GM12864 (cell line): ENCODE measurements around the gene STAMBPL1.

Source experiments
- DNase-seq: peaks from one replicate; pipeline ENCODE4 v3.0.0-alpha.2; 2011; ENCODE audit warnings: low read depth
- H3K4me3 ChIP-seq: 2 replicates; pipeline ENCODE4 v1.5.1; 2011; ENCODE audit warnings: mild to moderate bottlenecking, low read depth, low read length, control low read depth
- TF ChIP-seq, protein P1 (sequence below): IDR thresholded peaks from 2 replicates; pipeline ENCODE4 v1.5.1; 2011; ENCODE audit warnings: low read depth, mild to moderate bottlenecking, moderate library complexity, low read length, control low read depth, inconsistent platforms; ENCODE audit errors: missing control alignments

STAMBPL1 gene

DNA sequence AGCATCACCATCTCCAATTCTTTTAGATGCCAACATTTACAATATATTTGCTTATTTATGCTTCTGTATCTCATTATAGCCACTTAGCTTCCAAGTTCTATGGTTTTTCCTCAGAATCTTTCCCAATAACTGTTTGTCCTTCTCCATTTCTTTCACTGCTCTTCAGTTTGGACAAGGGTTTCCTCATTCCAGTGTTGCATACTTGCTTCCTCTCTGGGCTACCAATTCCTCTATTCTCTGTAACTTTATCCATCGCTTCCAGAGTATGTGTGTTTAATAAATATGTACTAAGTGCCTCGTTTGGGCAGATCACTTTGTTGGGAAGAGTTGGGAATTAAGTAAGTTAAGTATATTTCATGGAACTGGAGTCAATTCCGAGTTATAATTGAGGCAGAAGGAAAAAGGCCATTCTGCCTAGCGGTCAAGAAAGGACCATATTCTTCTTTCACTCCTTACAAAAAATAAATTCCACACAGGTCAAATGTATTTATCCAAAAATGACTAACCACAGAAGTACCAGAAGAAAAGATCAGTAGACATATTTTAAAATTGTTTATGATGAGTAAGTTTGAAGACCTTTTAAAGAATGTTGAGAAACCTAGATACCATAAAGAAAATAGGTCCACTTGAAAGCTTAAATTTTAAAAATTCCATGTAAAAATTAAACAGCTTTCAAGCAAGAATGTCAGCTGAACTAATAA lies 10.8 kb downstream of the STAMBPL1 start:
- no peak for DNase-seq
- TF ChIP-seq, protein P1, sequence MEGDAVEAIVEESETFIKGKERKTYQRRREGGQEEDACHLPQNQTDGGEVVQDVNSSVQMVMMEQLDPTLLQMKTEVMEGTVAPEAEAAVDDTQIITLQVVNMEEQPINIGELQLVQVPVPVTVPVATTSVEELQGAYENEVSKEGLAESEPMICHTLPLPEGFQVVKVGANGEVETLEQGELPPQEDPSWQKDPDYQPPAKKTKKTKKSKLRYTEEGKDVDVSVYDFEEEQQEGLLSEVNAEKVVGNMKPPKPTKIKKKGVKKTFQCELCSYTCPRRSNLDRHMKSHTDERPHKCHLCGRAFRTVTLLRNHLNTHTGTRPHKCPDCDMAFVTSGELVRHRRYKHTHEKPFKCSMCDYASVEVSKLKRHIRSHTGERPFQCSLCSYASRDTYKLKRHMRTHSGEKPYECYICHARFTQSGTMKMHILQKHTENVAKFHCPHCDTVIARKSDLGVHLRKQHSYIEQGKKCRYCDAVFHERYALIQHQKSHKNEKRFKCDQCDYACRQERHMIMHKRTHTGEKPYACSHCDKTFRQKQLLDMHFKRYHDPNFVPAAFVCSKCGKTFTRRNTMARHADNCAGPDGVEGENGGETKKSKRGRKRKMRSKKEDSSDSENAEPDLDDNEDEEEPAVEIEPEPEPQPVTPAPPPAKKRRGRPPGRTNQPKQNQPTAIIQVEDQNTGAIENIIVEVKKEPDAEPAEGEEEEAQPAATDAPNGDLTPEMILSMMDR = no peak
- no peak overlapping the region for H3K4me3 ChIP-seq

DNA sequence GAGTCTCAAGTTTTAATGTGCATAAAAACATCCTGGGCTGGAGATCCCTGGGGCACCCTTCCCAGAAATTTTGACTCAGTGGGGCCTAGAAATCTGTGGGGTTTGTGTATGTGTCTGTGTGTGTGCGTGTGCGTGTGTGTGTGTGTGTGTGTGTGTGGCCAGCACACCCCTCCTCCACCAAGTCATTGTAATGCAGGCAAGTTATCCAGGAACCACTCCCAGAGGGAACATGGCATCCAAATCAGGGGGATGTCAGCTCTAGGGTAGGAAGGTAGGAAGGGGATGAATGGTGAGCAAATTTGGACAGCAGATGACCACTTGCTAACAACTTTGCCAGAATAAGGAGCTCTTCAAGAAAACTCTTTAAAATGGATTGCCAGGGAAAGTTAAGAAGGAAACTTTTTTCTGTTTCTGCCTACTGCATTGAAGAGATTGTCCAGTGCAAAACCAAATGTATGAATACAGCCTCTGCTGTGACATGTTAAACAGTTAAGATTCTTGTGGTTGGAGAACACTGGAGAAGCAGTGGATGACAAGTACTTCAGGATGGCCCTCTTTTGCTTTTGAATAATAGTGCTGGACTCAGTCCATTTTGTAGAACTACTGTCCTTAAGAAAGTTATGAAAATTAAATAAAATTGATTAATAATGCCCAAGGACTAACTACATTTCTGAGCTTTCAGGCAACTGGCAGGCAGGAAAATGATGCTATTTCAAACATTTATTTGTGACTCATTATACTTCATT lies 12.3 kb downstream of the STAMBPL1 start:
- H3K4me3 ChIP-seq = no peak overlapping the region
- no peak for DNase-seq
- TF ChIP-seq, protein P1 = no peak

DNA sequence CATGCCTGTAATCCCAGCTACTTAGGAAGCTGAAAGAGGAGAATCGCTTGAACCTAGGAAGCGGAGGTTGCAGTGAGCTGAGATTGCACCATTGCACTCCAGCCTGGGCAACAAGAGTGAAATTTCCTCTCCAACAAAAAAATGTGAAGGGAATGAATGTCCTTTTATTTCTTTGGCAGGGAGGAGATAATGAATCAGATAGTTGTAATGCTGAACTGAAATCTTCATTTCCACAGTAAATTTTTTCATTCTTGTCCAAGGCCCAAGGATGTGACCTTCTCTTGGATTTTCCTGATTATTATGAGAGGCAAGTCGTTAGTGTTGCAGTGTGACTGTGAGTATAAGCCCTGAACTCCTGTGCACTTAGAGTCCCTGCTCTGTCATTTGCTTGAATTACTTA lies 13.6 kb downstream of the STAMBPL1 start:
- TF ChIP-seq, protein P1 = no peak
- DNase-seq = no peak
- H3K4me3 ChIP-seq = no peak overlapping the region

DNA sequence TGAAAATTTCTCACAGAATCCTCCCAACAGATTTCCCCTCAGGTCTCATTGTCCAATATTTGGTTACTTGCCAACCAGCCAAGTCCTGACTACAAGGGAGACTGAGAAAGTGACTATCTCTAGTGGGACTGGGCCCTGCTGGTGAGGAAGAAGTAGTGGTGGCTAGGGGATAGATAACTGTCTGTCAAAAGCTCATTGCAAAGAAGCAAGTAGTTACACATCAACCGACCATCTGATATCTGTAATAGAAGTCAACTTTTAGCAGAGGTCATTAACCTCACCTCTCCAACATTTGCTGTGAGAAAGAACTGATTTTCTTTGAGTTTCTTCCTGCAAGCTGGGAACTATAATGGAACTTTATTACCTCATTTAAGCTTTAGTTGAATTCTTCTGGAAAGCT lies 15.2 kb downstream of the STAMBPL1 start:
- H3K4me3 ChIP-seq = no peak overlapping the region
- DNase-seq = no peak
- TF ChIP-seq, protein P1 = no peak

DNA sequence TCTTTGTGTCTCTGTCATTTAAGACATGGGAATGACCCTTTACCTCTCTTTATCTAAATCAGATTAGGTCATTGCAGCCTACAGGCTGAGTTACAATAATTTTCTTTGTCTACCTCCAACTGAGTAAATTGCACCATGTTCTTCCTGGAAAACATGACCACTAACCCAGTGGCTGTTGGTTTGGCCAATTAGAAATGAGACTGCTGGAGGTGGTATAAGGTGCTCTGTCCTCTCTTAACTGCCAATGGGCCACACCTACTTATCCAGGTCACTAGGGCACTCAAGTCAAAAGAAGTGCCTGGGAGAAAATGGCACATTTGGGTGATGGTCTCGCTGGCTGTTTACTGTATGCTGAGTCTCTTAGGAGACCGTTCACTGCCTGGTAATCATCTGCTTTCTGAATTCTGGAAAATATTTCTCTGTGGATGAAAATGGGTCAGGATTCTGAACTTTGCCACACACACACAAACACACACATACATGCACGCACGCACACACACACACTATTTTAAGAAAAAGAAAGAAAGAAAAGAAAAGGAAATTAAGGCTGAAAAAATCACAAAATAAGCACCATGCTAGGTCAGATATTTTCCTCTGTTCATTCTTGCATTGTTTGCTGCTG lies 16.4 kb downstream of the STAMBPL1 start:
- TF ChIP-seq, protein P1 = no peak
- no peak for DNase-seq
- no peak overlapping the region for H3K4me3 ChIP-seq

DNA sequence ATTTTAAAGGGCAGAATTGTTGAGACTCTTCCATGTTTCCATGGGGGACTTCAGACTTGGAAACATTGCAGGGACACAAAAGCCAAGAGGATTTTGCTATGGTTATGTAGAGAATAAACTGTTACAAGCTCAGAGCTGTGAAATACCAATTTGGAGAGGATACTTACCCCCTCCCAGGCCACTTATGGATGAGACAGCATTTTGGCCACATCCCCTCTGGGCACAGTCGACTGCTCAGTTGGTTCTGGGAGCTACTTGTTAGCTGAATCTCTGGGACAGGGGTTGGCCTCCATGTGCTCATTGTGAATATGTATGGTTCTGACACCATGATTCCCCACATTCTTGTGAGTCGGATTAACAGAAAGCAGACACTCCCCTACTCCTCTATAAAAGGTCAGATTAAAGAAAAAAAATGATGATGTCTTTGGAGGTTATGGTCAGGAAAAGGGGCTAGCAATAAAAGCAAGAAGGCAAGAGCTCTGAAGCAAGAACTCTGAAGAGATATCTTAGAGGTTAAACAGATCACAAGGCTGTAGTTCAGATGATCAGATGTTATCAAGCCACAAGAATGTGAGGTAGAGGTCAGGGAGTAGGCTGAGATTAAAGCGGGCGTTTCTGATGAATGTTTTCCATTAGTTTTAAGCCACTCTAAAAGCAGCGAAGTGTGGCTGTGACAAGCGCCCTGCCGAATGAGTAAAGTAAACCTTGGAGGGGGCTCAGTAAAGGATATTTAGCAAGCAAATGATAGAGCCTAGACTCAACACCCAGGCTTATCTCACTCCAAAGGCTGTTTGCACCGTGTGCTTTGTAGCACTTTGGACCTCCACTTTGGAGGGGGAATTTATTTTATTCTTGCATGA lies 17.2 kb downstream of the STAMBPL1 start:
- no peak for DNase-seq
- no peak overlapping the region for H3K4me3 ChIP-seq
- TF ChIP-seq, protein P1 = no peak
